ENCODE measurements around the gene EFNA2. TPM values are rescaled to one million over a fixed set of nuclear protein-coding genes. Genes with fewer than 3 reads are reported as not detected.
A peak's percentile ranks its signal among the peaks of the same experiment; 100 is the strongest.

The EFNA2 gene
- total RNA-seq, 1 donor from 2014 or later = not detected

GRCh38 chr19:1292419-1293151 is 6.9 kb downstream of the EFNA2 start:
- Histone ChIP-seq H3K36me3 (no peaks in the 10 kb centered on the region), H3K9me3 (no peaks in the 10 kb centered on the region), H3K27ac (no peak overlapping the region), H3K4me1 (no peaks in the 10 kb centered on the region), H3K27me3 (peaks cover 75% of the 10 kb centered on the region), H3K4me3 (no peak overlapping the region)
- ATAC-seq = no peak
- intact Hi-C loops (cut with DNase I) = no loop called here
- TF ChIP-seq, protein P1, sequence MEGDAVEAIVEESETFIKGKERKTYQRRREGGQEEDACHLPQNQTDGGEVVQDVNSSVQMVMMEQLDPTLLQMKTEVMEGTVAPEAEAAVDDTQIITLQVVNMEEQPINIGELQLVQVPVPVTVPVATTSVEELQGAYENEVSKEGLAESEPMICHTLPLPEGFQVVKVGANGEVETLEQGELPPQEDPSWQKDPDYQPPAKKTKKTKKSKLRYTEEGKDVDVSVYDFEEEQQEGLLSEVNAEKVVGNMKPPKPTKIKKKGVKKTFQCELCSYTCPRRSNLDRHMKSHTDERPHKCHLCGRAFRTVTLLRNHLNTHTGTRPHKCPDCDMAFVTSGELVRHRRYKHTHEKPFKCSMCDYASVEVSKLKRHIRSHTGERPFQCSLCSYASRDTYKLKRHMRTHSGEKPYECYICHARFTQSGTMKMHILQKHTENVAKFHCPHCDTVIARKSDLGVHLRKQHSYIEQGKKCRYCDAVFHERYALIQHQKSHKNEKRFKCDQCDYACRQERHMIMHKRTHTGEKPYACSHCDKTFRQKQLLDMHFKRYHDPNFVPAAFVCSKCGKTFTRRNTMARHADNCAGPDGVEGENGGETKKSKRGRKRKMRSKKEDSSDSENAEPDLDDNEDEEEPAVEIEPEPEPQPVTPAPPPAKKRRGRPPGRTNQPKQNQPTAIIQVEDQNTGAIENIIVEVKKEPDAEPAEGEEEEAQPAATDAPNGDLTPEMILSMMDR (IDR thresholded peaks at IDR 0.05) = no peak
- no peak for DNase-seq

DNA sequence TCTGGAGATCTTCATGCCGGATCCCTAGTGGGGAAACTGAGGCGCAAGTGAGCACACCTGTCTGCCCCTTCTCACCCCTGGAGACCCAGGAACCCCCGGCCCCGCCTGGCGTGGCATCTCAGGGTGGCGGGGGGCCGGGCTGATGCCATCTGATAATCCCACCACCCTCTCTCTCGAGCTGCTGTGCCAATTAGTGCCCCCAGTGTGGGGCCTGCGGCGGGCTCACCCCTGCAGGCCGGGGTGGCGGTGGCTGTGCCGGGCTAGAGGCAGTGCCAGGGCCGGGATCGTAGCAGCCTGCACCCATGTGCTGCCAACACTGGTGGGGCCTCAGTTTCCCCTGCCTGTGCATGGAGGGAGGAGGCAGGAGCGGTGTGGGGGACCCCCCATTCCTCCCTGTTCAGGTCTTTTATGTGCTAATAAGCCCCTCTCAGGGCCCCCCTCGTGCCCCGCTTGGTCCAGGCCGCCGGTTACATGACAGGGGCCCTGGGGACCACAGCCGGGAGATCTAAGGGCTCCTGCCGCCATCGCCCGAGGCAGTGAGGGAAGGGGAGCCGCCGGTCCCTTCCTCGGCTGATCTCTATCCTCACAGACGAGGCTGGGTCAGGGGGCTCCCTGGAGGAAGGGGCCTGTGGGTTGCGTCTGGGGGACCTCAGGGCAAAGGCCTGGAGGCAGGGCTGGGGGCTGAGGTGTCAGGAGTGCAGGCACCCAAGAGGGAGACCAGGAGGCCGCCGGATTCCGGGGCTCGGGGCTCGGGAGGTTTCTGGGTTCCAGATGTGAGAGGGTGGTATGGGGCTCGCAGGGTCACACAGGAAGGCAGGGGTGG is 8.3 kb downstream of the EFNA2 start:
- intact Hi-C loops (cut with DNase I) = no loop called here
- no peak overlapping the region for H3K4me3 ChIP-seq
- no peaks in the 10 kb centered on the region for H3K36me3 ChIP-seq
- H3K27me3 ChIP-seq = peaks cover 61% of the 10 kb centered on the region
- H3K4me1 ChIP-seq = no peaks in the 10 kb centered on the region
- no peak overlapping the region for H3K27ac ChIP-seq
- TF ChIP-seq, protein P1 (IDR thresholded peaks at IDR 0.05) = no peak
- ATAC-seq = no peak
- H3K9me3 ChIP-seq = no peaks in the 10 kb centered on the region
- DNase-seq = no peak

- H3K9me3 ChIP-seq = no peaks in the 10 kb centered on the region
- DNase-seq (no peak), ATAC-seq (no peak)
- intact Hi-C loops (cut with DNase I) = no loop called here
- no peaks in the 10 kb centered on the region for H3K4me1 ChIP-seq
- H3K36me3 ChIP-seq = no peaks in the 10 kb centered on the region
- no peak overlapping the region for H3K4me3 ChIP-seq
- peaks cover 56% of the 10 kb centered on the region for H3K27me3 ChIP-seq
- H3K27ac ChIP-seq = no peak overlapping the region
- TF ChIP-seq, protein P1 (IDR thresholded peaks at IDR 0.05) = no peak
Observed at GRCh38 chr19:1294688-1295087, 9.0 kb downstream of the EFNA2 start.

- TF ChIP-seq, protein P1 (IDR thresholded peaks at IDR 0.05) = no peak
- intact Hi-C loops (cut with DNase I) = no loop called here
- H3K4me1 ChIP-seq = no peaks in the 10 kb centered on the region
- DNase-seq = no peak
- H3K36me3 ChIP-seq = no peaks in the 10 kb centered on the region
- peaks cover 49% of the 10 kb centered on the region for H3K27me3 ChIP-seq
- no peaks in the 10 kb centered on the region for H3K9me3 ChIP-seq
- no peak overlapping the region for H3K4me3 ChIP-seq
- no peak overlapping the region for H3K27ac ChIP-seq
- peak; percentile 38 for ATAC-seq
Observed at GRCh38 chr19:1295169-1296012, 9.7 kb downstream of the EFNA2 start.

DNA sequence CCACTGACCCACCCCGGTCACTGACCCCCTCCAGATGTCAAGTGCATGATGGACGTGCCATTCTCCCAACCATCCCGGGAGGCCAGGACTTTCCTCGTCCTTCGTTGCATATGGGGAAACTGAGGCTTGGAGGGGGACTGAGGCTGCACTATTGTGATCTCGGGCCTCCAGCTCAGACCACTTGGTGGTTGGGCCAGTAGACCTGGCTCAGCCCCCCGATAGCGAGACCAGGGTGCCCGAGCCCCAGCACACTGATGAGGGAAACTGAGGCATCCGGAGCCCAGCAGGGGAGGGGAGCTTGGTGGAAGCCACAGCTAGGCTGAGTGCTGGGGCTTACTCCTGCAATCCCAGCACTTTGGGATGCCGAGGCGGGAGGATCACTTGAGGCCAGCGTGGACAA is 10.4 kb downstream of the EFNA2 start:
- Histone ChIP-seq H3K27me3 (peaks cover 42% of the 10 kb centered on the region), H3K36me3 (no peaks in the 10 kb centered on the region), H3K27ac (no peak overlapping the region), H3K4me3 (no peak overlapping the region), H3K4me1 (no peaks in the 10 kb centered on the region), H3K9me3 (no peaks in the 10 kb centered on the region)
- no peak for ATAC-seq
- TF ChIP-seq, protein P1 (IDR thresholded peaks at IDR 0.05) = no peak
- DNase-seq = no peak
- intact Hi-C loops (cut with DNase I) = no loop called here

Data from upper lobe of right lung (tissue), 1 donor.